SH-SY5Y (cell line): ENCODE data around the gene PICK1.

ENCODE experiments used
- GATA2 ChIP-seq: IDR thresholded peaks from 2 replicates; pipeline ENCODE4 v1.6.1; 2011; ENCODE audit warnings: mild to moderate bottlenecking, low read depth, low read length
- GATA3 ChIP-seq: IDR thresholded peaks from 2 replicates; pipeline ENCODE4 v1.6.1; 2011; ENCODE audit warnings: low read depth, mild to moderate bottlenecking, low read length, moderate library complexity

The PICK1 gene

DNA sequence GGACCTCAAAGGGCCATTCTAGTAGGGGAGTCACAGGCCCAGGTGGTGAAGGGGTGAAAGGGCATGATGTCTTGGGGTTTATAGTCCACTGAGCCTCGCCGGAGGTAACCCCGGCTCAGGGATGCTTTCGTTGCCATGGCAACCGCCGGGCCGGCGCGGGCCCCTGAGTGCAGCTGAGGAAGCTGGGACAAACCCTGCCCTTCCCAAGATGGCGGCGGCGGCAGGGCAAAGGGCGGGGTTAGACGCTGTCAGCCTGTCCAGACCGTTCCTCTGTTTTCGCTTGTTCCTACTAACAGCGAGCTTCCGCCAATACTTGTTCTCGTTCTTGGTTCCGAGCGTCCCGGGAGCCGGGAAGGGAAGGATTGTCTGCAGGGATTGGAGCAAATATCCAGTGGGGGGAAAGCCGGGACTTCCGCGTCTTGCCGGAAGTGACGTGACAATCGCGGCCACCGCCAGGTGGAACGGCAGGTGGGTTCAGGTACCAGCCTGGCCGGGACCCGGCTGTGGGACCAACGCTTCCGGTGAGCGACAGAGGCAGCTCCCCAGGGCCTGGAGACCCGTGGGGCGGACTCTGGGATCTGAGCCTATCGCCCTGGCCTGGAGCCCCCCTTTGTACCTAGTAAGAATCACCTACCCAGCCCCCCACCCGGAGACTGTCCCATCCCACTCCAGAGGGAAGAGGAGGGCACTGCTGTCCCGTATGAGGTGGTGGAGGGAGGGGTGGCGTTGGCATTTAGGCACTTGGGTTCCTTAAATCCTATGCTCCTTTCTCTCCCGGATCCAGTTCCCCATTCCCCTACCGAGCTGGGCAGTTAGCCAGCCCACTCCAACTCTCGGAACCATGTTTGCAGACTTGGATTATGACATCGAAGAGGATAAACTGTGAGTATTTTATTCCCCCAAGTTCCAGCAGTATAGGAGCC is at the start of gene PICK1:
PICK1 (plus strand) TSS at position 436 of the 923 bp plus-strand sequence; CDS start at position 842, 406 bp downstream.
- TF ChIP-seq GATA3 = no peak
- TF ChIP-seq GATA2 = no peak

DNA sequence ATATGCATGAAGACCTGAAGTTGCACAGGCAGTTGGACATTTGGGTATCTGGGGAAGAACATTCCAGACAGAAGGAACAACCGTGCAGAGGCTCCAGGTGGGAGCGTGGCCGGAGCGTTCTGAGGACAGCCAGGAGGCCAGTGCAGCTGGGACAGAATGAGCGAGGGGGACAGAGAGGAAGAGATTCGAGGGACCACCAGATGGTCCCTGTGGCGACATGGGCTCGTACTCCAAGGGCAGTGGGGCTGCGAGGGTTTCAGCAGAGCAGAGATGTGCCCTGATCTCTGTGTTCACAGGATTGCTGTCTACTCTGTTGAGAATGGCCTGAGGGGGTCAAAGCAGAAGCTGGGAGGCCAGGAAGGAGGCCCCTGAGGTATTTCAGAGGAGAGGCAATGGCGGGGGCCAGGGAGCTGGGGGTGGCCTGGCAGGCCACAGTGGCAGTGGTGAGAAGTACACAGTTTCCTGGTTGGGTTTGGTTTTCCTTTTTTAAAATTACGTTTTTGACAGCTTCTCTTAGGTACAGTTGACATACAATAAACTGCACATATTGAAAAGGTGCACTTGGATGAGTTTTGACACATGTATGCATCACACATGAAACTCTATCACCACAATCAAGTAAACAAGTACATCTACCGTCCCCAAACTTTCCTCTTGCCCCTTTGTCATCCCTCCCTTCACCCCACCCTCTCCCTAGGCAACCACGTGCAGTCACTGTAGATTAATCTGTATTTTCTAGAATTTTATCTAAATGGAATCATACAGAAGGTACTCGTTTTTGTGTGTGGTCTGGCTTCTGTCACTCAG is 48.0 kb upstream of the PICK1 start:
- no peak for TF ChIP-seq GATA3
- TF ChIP-seq GATA2 = no peak

DNA sequence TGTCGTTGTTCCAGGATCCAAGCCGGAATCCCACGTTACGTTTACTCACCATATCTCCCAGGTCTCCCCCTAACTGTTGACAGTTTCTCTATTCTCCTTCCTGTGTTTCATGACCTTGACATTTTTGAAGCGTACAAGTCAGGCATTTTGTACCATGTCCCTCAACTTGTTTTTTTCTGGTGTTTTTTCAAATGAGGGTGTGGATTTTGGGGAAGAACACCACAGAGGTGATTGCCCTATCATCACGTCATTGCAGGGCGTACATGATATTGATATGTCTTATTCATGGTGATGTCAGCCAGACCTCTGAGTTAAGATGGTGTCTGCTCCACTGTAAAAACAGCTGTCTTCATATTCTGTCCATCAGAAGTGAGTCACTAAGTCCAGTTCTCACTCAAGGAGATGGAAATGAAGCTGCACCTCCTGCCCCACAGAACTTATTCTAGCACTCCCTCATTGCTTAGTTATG is 44.6 kb upstream of the PICK1 start:
- TF ChIP-seq GATA2 (no peak), GATA3 (no peak)

DNA sequence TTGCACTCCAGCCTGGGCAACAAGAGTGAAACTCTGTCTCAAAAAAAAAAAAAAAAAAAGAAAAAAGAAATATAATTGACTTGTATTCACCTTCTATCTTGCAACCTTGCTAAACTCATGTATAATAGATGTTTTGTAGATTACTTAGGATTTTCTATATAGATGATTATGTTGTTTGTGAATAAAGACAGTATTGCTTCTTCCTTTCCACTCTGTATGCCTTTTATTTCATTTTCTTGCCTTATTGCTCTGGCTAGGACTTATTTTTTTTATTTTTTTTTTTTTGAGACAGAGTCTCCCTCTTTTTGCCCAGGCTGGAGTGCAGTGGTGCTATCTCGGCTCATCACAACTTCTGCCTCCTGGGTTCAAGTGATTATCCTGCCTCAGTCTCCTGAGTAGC is 43.1 kb upstream of the PICK1 start:
- TF ChIP-seq GATA2 = no peak
- TF ChIP-seq GATA3 = no peak

DNA sequence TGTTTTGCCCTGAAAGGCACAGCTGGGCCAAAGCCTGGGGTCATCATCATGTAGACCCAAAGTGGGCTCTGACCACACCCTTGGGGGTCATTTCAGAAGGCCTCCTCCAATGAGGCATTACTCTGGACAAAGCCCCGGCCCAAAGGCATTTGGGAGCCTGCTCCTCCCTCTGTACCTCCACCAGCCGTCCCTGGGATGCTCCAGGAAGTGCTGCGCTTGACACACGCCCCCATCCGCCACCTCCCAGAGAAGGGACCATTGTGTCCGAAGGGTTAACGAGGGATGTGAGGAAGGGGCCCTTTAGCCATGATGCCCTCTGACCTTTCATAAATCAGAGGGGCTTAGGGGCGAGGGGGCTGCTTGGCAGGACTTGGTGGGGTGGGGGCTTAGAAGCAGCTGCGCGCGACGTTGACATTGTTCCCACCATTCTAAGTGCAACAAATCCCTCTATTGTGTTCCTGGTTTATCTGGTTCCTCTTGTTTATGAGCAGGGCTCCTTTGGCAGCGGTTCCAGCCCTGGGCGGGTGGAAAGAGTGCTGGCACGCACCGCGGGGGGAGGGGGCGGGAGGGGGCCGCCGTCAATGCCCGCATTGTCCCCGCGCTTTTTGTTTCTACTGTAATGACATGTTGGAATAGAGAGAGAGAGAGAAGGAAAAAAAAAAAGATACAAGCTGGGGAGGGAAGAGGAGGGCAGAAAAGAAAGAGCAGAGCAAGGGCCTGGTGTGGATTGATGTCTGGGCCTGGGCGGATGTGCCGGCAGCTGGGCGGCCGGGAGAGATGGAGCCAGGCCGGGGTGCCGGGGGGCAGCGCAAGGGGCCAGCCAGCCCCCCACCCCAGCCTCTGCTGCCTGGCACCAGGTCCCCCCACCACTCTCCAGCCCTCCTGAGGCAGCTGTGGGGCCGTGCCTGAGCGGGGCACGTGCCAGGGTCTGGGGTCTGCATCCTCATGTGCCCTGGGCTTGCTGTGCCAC is 40.7 kb upstream of the PICK1 start:
- TF ChIP-seq GATA2 (no peak), GATA3 (no peak)

DNA sequence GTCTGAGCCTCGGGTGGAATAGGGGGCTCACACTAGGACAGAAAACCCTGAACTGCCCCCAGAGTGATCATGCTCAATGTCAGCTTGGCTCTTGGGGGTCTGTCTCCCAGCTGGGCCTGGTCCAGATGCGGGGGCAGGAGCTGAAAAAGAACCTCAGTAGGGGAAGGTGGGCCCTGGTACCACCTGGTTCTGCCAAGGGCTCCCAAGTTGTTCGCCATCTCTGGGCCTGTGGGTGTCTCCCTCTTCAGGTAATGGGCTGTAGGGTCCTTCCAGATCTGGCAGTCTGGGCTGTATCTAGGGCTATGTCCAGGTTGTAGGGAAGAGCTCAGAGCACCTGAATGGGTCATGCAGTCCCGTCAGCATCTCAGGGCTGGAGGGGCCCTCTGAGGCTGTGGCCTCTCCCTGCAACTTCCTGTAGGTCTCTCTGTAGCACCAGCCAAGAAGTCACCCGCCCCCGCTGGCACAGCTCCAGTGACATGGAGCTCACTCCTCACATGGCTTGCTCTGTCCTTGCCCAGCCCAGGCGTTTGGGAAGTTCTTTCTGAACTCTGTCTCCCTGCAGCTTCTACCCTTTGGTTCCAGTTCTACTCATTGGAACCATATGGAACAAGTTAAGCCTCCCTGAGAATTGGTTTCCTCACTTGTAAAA is 39.8 kb upstream of the PICK1 start:
- no peak for TF ChIP-seq GATA2
- TF ChIP-seq GATA3 = no peak

DNA sequence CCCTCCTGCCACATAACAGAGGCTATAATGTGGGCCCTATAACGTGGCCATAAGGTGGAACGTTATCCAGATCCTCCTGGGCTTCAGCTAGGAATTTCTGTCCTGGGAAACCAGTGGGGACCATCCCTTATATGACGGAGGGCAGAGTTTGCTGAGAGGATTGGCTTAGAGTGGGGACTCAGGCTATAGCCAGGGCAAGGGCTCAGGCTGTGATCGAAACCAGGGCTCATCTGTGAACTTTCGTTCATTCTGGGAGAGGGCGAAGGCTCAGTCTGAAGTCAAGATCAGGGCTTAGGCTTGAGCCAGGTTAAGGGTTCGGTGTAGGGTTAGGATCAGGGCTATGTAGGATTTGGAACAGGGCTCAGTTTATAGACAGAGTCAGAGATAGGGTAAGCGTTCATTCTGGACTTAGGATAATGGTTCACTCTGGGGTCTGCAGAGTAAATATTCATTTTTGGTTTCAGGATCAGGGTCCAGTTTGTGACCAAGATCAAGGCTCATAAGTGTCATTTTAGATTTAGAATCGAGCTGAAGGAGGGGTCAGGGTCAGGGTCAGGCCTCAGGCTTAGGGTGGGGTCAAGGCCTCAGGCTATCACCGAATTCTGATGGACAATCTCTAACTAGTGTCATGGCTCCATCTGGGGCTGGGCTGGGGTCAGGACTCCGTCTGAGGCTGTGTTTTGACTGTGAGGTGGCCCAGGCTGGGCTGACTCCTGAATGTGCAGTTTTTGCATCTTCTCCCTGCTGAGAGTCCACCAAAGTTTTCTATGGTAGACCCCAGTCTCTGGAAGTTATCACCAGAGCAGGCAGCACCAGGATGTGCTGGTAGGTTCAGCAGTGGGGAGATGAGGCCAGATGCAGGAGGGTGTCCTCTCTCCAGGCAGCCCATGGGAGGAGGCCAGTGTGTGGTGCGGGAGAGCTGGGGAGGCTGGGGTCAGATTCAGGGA is 39.0 kb upstream of the PICK1 start:
- TF ChIP-seq GATA3 (no peak), GATA2 (no peak)

DNA sequence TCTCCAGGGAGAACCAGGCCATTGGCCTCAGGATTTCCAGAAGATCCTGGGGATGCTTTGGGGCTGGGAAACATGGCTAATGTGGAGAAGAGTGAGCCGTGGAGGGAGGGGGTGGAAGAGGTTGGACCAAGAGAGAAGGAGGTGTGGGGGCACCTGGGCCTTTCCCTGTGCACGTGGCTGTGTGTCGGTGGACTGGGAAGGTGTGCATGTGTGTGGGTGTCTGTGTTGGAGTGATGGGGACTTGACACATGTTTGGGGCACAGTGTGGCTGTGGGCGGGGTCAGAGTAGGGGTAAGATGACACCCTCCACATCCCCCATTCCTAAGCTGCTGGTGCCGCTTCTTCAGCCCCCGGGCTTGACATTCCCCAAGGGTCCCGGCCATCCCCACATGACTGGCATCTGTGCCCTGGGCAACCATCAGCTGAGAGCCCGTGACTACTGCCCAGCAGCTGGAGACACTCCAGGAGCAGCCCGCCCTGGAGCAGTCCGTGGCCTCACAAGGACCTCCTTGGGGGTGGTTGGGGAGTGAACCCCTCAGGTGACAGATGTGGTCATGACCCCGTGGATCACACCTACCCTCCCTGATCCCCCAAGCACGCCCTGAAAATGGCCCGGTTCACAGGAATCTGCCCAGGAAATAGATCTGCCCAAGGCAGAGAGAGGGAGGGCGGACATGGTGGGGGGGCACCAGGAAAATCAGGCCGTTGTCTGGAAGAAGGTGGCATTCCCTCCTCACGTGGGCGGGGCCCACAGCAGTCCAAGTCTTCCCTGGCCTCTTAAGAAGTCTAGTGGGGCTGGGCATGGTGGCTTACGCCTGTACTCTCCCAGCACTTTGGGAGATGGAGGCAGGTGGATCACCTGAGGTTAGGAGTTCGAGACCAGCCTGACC is 38.0 kb upstream of the PICK1 start:
- TF ChIP-seq GATA2 (no peak), GATA3 (no peak)

DNA sequence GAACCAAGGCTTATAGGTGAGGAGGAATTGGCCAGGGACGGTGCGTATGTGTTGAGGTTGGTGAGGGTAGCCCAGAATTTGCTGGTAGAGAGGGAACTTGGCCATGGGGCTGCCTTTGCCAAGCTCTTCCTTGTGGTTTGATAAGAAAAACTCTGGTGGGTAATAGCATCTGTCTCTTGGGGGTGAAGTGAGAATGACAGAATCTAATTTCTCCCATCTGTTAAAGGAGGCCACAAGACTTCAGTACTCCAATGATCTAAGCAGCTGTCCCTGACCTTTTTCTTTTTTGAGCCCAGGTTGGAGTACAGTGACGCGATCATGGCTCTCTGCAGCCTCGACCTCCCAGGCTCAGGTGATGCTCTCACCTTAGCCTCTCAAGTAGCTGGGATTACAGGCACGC is 36.0 kb upstream of the PICK1 start:
- TF ChIP-seq GATA2 = no peak
- no peak for TF ChIP-seq GATA3

DNA sequence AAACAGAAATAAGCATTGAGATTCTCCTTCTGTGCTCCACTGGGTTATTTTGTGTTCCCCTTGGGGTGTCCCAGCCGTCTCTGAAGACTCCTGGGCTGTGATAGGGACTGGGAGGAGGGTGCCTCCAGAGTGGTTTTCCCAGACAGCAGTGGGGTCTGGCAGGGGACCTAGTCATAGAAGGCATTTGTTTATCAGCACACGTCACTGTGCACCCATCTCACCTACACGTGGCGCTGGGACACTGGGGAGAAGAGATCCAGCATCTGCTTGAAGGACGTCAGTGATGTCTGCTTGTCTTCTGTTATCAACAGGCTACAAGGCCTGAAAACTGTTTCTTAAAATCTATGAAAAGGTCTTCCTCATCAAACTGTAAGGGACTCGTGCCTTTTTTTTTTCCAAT is 34.2 kb upstream of the PICK1 start:
- no peak for TF ChIP-seq GATA3
- TF ChIP-seq GATA2 = no peak

DNA sequence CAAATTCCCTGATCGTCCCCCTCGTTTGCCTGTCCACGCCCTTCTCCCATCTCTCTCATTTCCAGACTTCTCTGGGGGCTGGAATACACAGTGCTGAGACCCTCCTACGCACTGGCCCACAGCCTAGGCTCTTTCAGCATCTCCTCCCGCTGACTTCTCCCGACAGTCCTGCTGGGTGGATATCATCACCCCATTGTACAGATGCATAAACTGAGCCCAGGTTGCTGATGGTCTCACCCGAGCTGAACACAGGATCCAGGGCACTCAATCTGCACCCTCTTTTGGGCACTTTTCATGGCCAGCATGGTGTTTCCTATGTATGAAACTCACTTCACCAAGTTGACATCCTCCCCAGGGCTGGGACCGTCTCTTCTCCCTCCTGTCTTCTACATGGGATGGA is 31.7 kb upstream of the PICK1 start:
- TF ChIP-seq GATA2 (no peak), GATA3 (no peak)
